ENCODE data around the gene LIPT2. TPM values are rescaled to one million over a fixed set of nuclear protein-coding genes. Genes with fewer than 3 reads are reported as not detected.
A peak's percentile ranks its signal among the peaks of the same experiment; 100 is the strongest.

Gene LIPT2
- 4.6 and 5.0 TPM in 2 replicates for polyA plus RNA-seq (2013)

DNA sequence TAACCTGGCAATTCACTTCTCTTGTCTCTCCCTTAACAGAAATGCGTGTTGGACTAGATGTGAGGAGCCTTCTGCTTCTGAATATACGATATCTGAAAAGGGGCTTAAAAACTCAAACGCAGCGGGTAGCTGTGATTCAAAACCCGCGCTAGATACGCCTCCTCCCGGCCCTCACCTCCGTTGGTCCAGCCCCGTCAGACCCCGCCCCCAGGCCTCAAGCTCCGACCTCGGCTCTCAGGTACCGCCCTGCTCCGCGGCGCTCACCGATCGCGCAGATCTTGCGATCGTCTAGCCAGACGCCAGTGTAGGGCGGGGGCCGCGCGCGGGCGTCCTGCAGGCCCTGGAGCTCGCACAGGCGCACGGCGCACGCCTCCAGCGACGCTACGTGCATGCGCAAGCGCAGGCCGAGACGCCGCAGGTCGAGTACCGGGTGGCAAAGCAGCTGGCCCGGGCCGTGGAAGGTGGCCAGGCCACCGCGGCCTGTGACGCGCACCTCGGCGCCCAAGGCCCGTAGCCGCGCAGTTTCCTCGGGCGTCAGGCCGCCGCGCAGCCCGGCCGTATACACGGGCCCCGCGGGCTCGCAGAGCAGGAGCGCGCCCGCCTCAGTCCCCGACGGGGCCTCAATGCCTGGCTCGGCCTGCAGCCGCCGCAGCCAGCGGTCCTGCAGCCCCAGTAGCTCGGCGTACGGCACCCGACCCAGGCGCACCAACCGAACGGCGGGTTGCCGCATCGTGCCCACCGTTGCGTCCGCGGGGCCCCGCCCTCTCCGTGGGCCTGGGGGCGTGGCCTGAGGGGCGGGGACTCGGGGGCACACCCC lies at the start of gene LIPT2:
Gene LIPT2 (minus strand): TSS at position 751 of the 817 bp plus-strand sequence. CDS start 21 bp downstream, at position 730.
- peak within 1 kb of the TSS; percentile 11 for H2AK5ac ChIP-seq (ENCODE audit: low read length)
- H3K79me2 ChIP-seq (ENCODE audit: control insufficient read depth, insufficient read depth, low read length, poor library complexity), result peaks cover 4% of the 10 kb centered on the region
- H3K4me1 ChIP-seq (ENCODE audit: control insufficient read depth in 1 of 2, insufficient read depth in 2 of 2, low read length in 2 of 2), result peaks cover 5 to 8% of the 10 kb centered on the region in 2 experiments
- H3K79me1 ChIP-seq (ENCODE audit: low read length), result peaks cover 6% of the 10 kb centered on the region
- H3K9ac ChIP-seq (ENCODE audit: low read length), result peak within 1 kb of the TSS; percentile 93
- H2AFZ ChIP-seq (ENCODE audit: insufficient read depth, low read length, poor library complexity), result peak within 1 kb of the TSS; percentile 89
- WGBS (ENCODE audit: extremely low coverage, insufficient coverage, insufficient read length), result no CpG with 5 or more reads among the region's 94 CpGs
- peak within 1 kb of the TSS; percentile 76 for H3K4me2 ChIP-seq (ENCODE audit: low read length)
- no peaks in the 10 kb centered on the region for H3K27me3 ChIP-seq (ENCODE audit: insufficient read depth, low read length)
- no peak within 1 kb of the TSS for H2BK12ac ChIP-seq (ENCODE audit: low read length)
- H4K8ac ChIP-seq (ENCODE audit: low read depth, low read length), result peak within 1 kb of the TSS; percentile 99
- H2BK120ac ChIP-seq (ENCODE audit: insufficient read depth, low read length, poor library complexity), result peak within 1 kb of the TSS; percentile 93
- H3K23ac ChIP-seq (ENCODE audit: low read length), result no peak within 1 kb of the TSS
- H3K18ac ChIP-seq (ENCODE audit: low read length), result peak within 1 kb of the TSS; percentile 99
- DNase-seq, result peak; percentile 99 to 100
- peak within 1 kb of the TSS; percentile 98 for H4K12ac ChIP-seq (ENCODE audit: low read depth, low read length)
- no peaks in the 10 kb centered on the region for H3K9me3 ChIP-seq (ENCODE audit: insufficient read depth, low read depth, low read length)
- H3K4me3 ChIP-seq (ENCODE audit: low read depth, low read length), result peak within 1 kb of the TSS; percentile 97
- peak within 1 kb of the TSS; percentile 98 for H3K14ac ChIP-seq (ENCODE audit: low read length)
- peak within 1 kb of the TSS; percentile 92 for H2BK5ac ChIP-seq (ENCODE audit: low read depth, low read length, poor library complexity)
- H4K91ac ChIP-seq (ENCODE audit: low read depth, low read length), result peak within 1 kb of the TSS; percentile 97
- no peaks in the 10 kb centered on the region for H3K36me3 ChIP-seq (ENCODE audit: control insufficient read depth in 1 of 2, insufficient read depth in 2 of 2, low read length in 2 of 2)
- H3K27ac ChIP-seq (ENCODE audit: low read depth, low read length), result peak within 1 kb of the TSS; percentile 99
- peak within 1 kb of the TSS; percentile 87 for H3K4ac ChIP-seq (ENCODE audit: low read depth, low read length)

DNA sequence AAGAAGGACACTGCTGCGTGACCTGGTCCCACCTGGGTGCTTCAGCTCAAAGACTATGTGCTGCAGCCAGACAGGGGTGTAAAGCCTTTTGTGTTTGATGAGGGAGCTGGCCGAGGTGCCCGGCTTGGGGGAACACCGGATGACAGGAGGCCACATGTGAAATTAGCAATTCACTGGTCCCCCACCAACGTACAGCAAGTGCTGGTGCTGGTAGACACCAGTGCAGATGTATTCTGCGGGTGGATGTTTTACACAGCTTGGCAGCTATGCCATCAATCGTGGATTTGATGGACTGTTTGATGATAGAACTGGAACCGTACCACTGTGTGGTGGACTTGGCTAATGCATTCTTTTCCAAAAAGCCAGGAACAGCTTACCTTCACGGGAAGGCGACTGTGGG lies 47.9 kb upstream of the LIPT2 start:
- Histone ChIP-seq H3K4me1 (ENCODE audit: control insufficient read depth in 1 of 2, insufficient read depth in 2 of 2, low read length in 2 of 2) (peaks cover 5 to 9% of the 10 kb centered on the region in 2 experiments), H4K12ac (ENCODE audit: low read depth, low read length) (no peak overlapping the region)
- WGBS (ENCODE audit: extremely low coverage, insufficient coverage, insufficient read length), result no CpG with 5 or more reads among the region's 10 CpGs

DNA sequence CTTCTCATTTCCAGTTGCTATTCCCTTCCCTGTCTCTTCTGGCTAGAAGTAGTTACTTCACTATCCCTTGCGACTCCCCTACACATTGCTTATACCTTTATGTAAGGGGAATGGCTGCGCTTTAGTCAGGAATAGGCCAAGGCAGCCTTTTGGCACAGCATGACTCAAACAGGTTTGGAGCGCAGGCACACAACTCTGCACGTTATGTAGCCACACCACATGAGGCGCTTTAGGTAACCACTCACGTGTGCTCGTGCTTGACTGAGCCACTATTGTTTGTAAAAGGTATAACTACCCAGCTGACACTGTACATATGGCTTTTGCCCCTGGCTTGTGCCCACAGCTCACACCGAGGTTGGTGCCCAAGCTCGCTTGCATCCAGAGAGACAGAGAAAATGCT lies 46.7 kb upstream of the LIPT2 start:
- Histone ChIP-seq H3K27me3 (ENCODE audit: insufficient read depth, low read length) (no peaks in the 10 kb centered on the region), H3K79me1 (ENCODE audit: low read length) (peaks cover 16% of the 10 kb centered on the region), H2AFZ (ENCODE audit: insufficient read depth, low read length, poor library complexity) (no peak overlapping the region), H2BK120ac (ENCODE audit: insufficient read depth, low read length, poor library complexity) (no peak overlapping the region), H3K4ac (ENCODE audit: low read depth, low read length) (no peak overlapping the region), H2BK5ac (ENCODE audit: low read depth, low read length, poor library complexity) (no peak overlapping the region), H3K18ac (ENCODE audit: low read length) (no peak overlapping the region), H2BK12ac (ENCODE audit: low read length) (no peak overlapping the region), H3K9me3 (ENCODE audit: insufficient read depth, low read depth, low read length) (peaks cover 29% of the 10 kb centered on the region), H3K4me2 (ENCODE audit: low read length) (no peak overlapping the region), H4K12ac (ENCODE audit: low read depth, low read length) (no peak overlapping the region), H3K9ac (ENCODE audit: low read length) (no peak overlapping the region), H3K23ac (ENCODE audit: low read length) (no peak overlapping the region), H3K27ac (ENCODE audit: low read depth, low read length) (no peak overlapping the region), H3K4me3 (ENCODE audit: low read depth, low read length) (no peak overlapping the region), H3K4me1 (ENCODE audit: control insufficient read depth in 1 of 2, insufficient read depth in 2 of 2, low read length in 2 of 2) (peaks cover 9 to 11% of the 10 kb centered on the region in 2 experiments), H4K8ac (ENCODE audit: low read depth, low read length) (no peak overlapping the region), H3K14ac (ENCODE audit: low read length) (no peak overlapping the region), H2AK5ac (ENCODE audit: low read length) (no peak overlapping the region), H4K91ac (ENCODE audit: low read depth, low read length) (no peak overlapping the region), H3K36me3 (ENCODE audit: control insufficient read depth in 1 of 2, insufficient read depth in 2 of 2, low read length in 2 of 2) (no peaks in the 10 kb centered on the region), H3K79me2 (ENCODE audit: control insufficient read depth, insufficient read depth, low read length, poor library complexity) (no peaks in the 10 kb centered on the region)
- WGBS (ENCODE audit: extremely low coverage, insufficient coverage, insufficient read length), result no CpG with 5 or more reads among the region's 9 CpGs
- DNase-seq, result no peak

More for the DNA sequence above, 47.9 kb upstream of the LIPT2 start:
- no peak overlapping the region for H2AFZ ChIP-seq (ENCODE audit: insufficient read depth, low read length, poor library complexity)
- no peak for DNase-seq
- no peak overlapping the region for H2BK120ac ChIP-seq (ENCODE audit: insufficient read depth, low read length, poor library complexity)
- H3K14ac ChIP-seq (ENCODE audit: low read length), result no peak overlapping the region
- peaks cover 12% of the 10 kb centered on the region for H3K79me1 ChIP-seq (ENCODE audit: low read length)
- H3K18ac ChIP-seq (ENCODE audit: low read length), result no peak overlapping the region
- no peak overlapping the region for H3K27ac ChIP-seq (ENCODE audit: low read depth, low read length)
- H3K4me3 ChIP-seq (ENCODE audit: low read depth, low read length), result no peak overlapping the region
- H2AK5ac ChIP-seq (ENCODE audit: low read length), result no peak overlapping the region
- H3K4me2 ChIP-seq (ENCODE audit: low read length), result no peak overlapping the region
- no peak overlapping the region for H4K8ac ChIP-seq (ENCODE audit: low read depth, low read length)
- no peak overlapping the region for H3K23ac ChIP-seq (ENCODE audit: low read length)
- H2BK5ac ChIP-seq (ENCODE audit: low read depth, low read length, poor library complexity), result no peak overlapping the region
- no peaks in the 10 kb centered on the region for H3K27me3 ChIP-seq (ENCODE audit: insufficient read depth, low read length)
- H3K79me2 ChIP-seq (ENCODE audit: control insufficient read depth, insufficient read depth, low read length, poor library complexity), result no peaks in the 10 kb centered on the region
- no peak overlapping the region for H2BK12ac ChIP-seq (ENCODE audit: low read length)
- H3K36me3 ChIP-seq (ENCODE audit: control insufficient read depth in 1 of 2, insufficient read depth in 2 of 2, low read length in 2 of 2), result no peaks in the 10 kb centered on the region
- no peak overlapping the region for H3K4ac ChIP-seq (ENCODE audit: low read depth, low read length)
- no peak overlapping the region for H3K9ac ChIP-seq (ENCODE audit: low read length)
- peaks cover 29% of the 10 kb centered on the region for H3K9me3 ChIP-seq (ENCODE audit: insufficient read depth, low read depth, low read length)
- no peak overlapping the region for H4K91ac ChIP-seq (ENCODE audit: low read depth, low read length)

DNA sequence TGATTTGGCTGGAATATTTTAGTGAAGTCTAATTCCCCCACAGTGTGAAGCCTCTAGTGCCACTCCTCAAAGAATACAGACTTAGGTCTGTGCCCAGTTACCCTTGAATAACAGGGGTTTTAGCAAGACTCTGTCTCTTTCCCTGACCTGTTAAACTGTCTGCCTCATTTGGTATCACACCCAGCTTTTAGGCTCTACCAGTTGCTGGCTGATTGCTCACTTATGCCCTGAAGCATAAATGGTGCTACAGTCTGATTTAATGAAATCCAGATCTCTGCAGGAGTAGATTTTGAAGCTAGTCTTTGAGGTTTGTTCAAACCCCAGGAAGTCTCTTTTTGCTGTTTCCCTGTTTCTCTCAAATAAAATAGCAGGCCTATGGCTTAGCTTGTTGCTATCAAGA lies 45.2 kb upstream of the LIPT2 start:
- H3K36me3 ChIP-seq (ENCODE audit: control insufficient read depth in 1 of 2, insufficient read depth in 2 of 2, low read length in 2 of 2), result no peaks in the 10 kb centered on the region
- no peak overlapping the region for H3K4ac ChIP-seq (ENCODE audit: low read depth, low read length)
- no peak overlapping the region for H2AK5ac ChIP-seq (ENCODE audit: low read length)
- no peak overlapping the region for H3K23ac ChIP-seq (ENCODE audit: low read length)
- no peak overlapping the region for H2BK12ac ChIP-seq (ENCODE audit: low read length)
- no peak overlapping the region for H4K8ac ChIP-seq (ENCODE audit: low read depth, low read length)
- H2BK5ac ChIP-seq (ENCODE audit: low read depth, low read length, poor library complexity), result peak overlapping the region; percentile 13
- peak overlapping the region; percentile 57 for H3K27ac ChIP-seq (ENCODE audit: low read depth, low read length)
- no peak overlapping the region for H2BK120ac ChIP-seq (ENCODE audit: insufficient read depth, low read length, poor library complexity)
- H4K91ac ChIP-seq (ENCODE audit: low read depth, low read length), result no peak overlapping the region
- no peak overlapping the region for H4K12ac ChIP-seq (ENCODE audit: low read depth, low read length)
- H3K4me1 ChIP-seq (ENCODE audit: control insufficient read depth in 1 of 2, insufficient read depth in 2 of 2, low read length in 2 of 2), result peaks cover 11 to 21% of the 10 kb centered on the region in 2 experiments
- no peaks in the 10 kb centered on the region for H3K27me3 ChIP-seq (ENCODE audit: insufficient read depth, low read length)
- peak in 1 of 2 donors; percentile 40 for DNase-seq
- no peak overlapping the region for H3K9ac ChIP-seq (ENCODE audit: low read length)
- peaks cover 22% of the 10 kb centered on the region for H3K9me3 ChIP-seq (ENCODE audit: insufficient read depth, low read depth, low read length)
- H3K18ac ChIP-seq (ENCODE audit: low read length), result no peak overlapping the region
- no peak overlapping the region for H3K4me3 ChIP-seq (ENCODE audit: low read depth, low read length)
- H3K4me2 ChIP-seq (ENCODE audit: low read length), result no peak overlapping the region
- peaks cover 2% of the 10 kb centered on the region for H3K79me2 ChIP-seq (ENCODE audit: control insufficient read depth, insufficient read depth, low read length, poor library complexity)
- H3K79me1 ChIP-seq (ENCODE audit: low read length), result peaks cover 30% of the 10 kb centered on the region
- no peak overlapping the region for H3K14ac ChIP-seq (ENCODE audit: low read length)
- H2AFZ ChIP-seq (ENCODE audit: insufficient read depth, low read length, poor library complexity), result no peak overlapping the region

Measured in trophoblast cell (in vitro differentiated cells and primary cell).